ENCODE data around the gene INTS14.

- TF ChIP-seq, protein P1, sequence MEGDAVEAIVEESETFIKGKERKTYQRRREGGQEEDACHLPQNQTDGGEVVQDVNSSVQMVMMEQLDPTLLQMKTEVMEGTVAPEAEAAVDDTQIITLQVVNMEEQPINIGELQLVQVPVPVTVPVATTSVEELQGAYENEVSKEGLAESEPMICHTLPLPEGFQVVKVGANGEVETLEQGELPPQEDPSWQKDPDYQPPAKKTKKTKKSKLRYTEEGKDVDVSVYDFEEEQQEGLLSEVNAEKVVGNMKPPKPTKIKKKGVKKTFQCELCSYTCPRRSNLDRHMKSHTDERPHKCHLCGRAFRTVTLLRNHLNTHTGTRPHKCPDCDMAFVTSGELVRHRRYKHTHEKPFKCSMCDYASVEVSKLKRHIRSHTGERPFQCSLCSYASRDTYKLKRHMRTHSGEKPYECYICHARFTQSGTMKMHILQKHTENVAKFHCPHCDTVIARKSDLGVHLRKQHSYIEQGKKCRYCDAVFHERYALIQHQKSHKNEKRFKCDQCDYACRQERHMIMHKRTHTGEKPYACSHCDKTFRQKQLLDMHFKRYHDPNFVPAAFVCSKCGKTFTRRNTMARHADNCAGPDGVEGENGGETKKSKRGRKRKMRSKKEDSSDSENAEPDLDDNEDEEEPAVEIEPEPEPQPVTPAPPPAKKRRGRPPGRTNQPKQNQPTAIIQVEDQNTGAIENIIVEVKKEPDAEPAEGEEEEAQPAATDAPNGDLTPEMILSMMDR (IDR thresholded peaks at IDR 0.05), result no peak
- TF ChIP-seq POLR2A (IDR thresholded peaks at IDR 0.05), result no peak
Observed at GRCh38 chr15:65569728-65570127, 41.2 kb downstream of the INTS14 start.

Data from heart left ventricle (tissue), 13 donors.